ENCODE results near the gene SLAMF9.

The SLAMF9 gene

GRCh38 chr1:159945483-159946241 is 8.4 kb downstream of the SLAMF9 start, which contains the start of gene IGSF9:
TSS of gene IGSF9 (minus strand) at chr1:159945613. CDS start at chr1:159943454, 2,159 bp downstream.
- peak; percentile 64 for DNase-seq

GRCh38 chr1:159944623-159945455 is 9.2 kb downstream of the SLAMF9 start:
- no peak for DNase-seq

GRCh38 chr1:159943908-159944622 is 10.0 kb downstream of the SLAMF9 start:
- no peak for DNase-seq

GRCh38 chr1:159943278-159943640 is 10.8 kb downstream of the SLAMF9 start:
- no peak for DNase-seq

GRCh38 chr1:159942632-159943277 is 11.3 kb downstream of the SLAMF9 start:
- DNase-seq: no peak

GRCh38 chr1:159941591-159942560 is 12.2 kb downstream of the SLAMF9 start:
- DNase-seq: no peak

GRCh38 chr1:159941141-159941540 is 12.9 kb downstream of the SLAMF9 start:
- no peak for DNase-seq

- DNase-seq: no peak
Observed at GRCh38 chr1:159940006-159940620, 13.9 kb downstream of the SLAMF9 start.

- DNase-seq: no peak
Observed at GRCh38 chr1:159939678-159940002, 14.4 kb downstream of the SLAMF9 start.

- no peak for DNase-seq
Observed at GRCh38 chr1:159938905-159939677, 14.9 kb downstream of the SLAMF9 start.

GRCh38 chr1:159938211-159938852 is 15.7 kb downstream of the SLAMF9 start:
- no peak for DNase-seq

- DNase-seq: no peak
Observed at GRCh38 chr1:159937054-159937750, 16.8 kb downstream of the SLAMF9 start.

- peak; percentile 77 for DNase-seq
Observed at GRCh38 chr1:159936273-159936904, 17.6 kb downstream of the SLAMF9 start.

- DNase-seq: no peak
Observed at GRCh38 chr1:159935719-159936272, 18.2 kb downstream of the SLAMF9 start.

- no peak for DNase-seq
Observed at GRCh38 chr1:159935305-159935704, 18.7 kb downstream of the SLAMF9 start.

GRCh38 chr1:159934136-159935039 is 19.6 kb downstream of the SLAMF9 start:
- no peak for DNase-seq

- no peak for DNase-seq
Observed at GRCh38 chr1:159933347-159933746, 20.7 kb downstream of the SLAMF9 start.
